Measurements from ENCODE around the gene AGTPBP1. TPM values are rescaled to one million over a fixed set of nuclear protein-coding genes. Genes with fewer than 3 reads are reported as not detected.

AGTPBP1 gene
- total and polyA plus RNA-seq, 9 donors: 3.7 to 17.3 (median 11.8) TPM

DNA sequence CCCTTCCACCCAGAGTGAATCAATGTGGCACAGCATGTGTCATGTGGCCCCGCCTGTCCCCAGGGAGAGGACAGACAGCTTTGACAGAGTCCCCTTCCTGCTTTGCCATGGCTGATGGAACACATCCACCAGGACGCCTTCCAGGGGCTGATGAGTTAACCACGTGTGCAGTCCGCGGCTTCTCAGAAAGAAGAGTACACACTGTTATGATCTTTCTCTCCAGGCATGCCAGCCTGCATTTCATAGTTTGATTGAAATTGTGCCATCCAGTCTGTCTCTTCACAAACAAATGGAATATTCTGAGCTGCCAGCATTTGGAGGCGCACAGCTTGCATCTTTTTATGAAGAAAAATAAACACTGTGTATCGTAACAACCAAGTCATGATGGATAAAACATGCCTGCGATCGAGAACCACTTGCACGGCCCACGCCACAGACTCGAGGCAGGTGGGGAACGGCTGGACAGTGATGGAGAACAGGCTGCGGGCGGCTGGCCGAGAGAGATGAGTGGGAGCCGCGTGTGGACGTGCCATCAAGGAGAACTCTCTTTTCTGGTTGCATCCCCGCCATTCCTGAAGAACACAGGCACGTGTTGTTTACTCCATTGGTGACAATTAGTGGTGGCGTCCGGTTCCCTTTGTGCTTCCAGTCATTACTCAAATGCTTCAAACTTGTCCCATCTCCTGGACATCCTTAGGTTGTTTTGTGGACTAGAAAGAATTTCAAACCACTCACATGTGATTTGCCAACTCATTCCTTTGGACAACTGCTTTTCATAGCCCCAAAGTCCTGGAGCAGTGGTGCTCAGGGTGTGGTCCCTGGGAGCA, 220.2 kb downstream of the AGTPBP1 start:
- TF ChIP-seq, protein P1, sequence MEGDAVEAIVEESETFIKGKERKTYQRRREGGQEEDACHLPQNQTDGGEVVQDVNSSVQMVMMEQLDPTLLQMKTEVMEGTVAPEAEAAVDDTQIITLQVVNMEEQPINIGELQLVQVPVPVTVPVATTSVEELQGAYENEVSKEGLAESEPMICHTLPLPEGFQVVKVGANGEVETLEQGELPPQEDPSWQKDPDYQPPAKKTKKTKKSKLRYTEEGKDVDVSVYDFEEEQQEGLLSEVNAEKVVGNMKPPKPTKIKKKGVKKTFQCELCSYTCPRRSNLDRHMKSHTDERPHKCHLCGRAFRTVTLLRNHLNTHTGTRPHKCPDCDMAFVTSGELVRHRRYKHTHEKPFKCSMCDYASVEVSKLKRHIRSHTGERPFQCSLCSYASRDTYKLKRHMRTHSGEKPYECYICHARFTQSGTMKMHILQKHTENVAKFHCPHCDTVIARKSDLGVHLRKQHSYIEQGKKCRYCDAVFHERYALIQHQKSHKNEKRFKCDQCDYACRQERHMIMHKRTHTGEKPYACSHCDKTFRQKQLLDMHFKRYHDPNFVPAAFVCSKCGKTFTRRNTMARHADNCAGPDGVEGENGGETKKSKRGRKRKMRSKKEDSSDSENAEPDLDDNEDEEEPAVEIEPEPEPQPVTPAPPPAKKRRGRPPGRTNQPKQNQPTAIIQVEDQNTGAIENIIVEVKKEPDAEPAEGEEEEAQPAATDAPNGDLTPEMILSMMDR (IDR thresholded peaks at IDR 0.05): no peak
- TF ChIP-seq EP300 (IDR thresholded peaks at IDR 0.05): no peak
- no peak for TF ChIP-seq POLR2A (IDR thresholded peaks at IDR 0.05)
- no peak overlapping the region for H3K4me3 ChIP-seq

DNA sequence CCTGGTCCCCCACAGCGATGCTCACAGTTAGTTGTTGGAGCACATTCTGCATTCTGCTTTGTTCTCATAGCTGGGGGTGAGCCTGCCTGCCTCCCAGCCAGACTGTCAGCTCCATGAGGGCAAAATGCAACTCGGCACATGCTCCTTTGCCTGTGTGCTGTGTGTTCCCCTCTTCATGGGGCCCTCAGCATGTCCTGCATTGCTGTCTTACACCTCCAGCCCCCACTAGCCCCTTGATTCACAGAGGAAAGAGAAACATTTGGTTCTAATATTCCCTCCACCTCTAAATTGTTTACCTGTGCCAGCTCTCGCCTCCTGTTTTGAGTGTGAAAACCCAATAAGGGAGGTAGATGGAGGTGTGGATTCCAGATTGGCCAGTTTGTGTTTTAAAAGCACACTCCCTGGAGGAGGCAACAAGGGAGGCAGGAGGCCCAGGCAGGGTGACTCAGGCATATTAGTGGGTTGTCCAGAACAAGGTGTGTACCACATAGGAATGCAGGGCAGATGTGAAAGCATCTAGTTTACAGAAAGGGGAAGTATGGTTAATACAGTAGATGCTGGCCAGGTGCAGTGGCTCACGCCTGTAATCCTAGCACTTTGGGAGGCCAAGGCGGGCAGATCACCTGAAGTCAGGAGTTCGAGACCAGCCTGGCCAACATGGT, 224.6 kb downstream of the AGTPBP1 start:
- Histone ChIP-seq H3K27ac (no peak overlapping the region), H3K27me3 (no peaks in the 10 kb centered on the region), H3K4me3 (no peak overlapping the region), H3K36me3 (no peaks in the 10 kb centered on the region), H3K9me3 (no peaks in the 10 kb centered on the region), H3K4me1 (ENCODE audit: insufficient read depth) (peaks cover under 1% of the 10 kb centered on the region)
- TF ChIP-seq, protein P1 (IDR thresholded peaks at IDR 0.05): no peak
- no peak for TF ChIP-seq POLR2A (IDR thresholded peaks at IDR 0.05)
- TF ChIP-seq EP300 (IDR thresholded peaks at IDR 0.05): no peak
- intact Hi-C loops (cut with DNase I): no loop called here
- WGBS, 3 donors: 87 to 94% (median 91%) methylated on average over 6 of the region's 6 CpGs
- no peak for DNase-seq

More for the DNA sequence above, 220.2 kb downstream of the AGTPBP1 start:
- DNase-seq: no peak
- H3K27me3 ChIP-seq: no peaks in the 10 kb centered on the region
- H3K4me1 ChIP-seq (ENCODE audit: insufficient read depth): peaks cover 6% of the 10 kb centered on the region
- H3K9me3 ChIP-seq: no peaks in the 10 kb centered on the region
- no peaks in the 10 kb centered on the region for H3K36me3 ChIP-seq
- H3K27ac ChIP-seq: no peak overlapping the region
- WGBS, 3 donors: 89 to 91% (median 90%) methylated on average over 23 of the region's 23 CpGs
- intact Hi-C loops (cut with DNase I): no loop called here

DNA sequence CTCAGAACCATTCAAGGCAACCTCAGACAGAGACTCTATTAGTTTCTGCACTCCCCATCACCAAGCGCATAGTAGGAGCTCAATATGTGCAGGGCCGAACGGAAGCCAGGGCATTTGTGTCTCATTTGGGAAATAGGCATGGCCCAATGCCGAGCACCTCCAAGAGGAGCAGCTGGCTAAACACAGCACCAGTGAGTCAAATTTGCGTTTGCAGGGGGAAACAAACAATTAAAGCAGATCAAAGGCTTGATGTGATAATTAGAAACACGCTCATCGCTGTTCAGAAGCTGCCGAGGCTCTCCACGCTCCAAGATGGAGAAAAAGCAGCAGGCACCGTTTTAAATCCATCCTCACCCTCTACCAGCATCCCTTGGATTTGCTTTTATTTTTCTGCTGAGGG, 225.3 kb downstream of the AGTPBP1 start:
- no peak overlapping the region for H3K4me3 ChIP-seq
- H3K4me1 ChIP-seq (ENCODE audit: insufficient read depth): no peaks in the 10 kb centered on the region
- intact Hi-C loops (cut with DNase I): no loop called here
- DNase-seq: no peak
- no peaks in the 10 kb centered on the region for H3K27me3 ChIP-seq
- no peak overlapping the region for H3K27ac ChIP-seq
- no peaks in the 10 kb centered on the region for H3K9me3 ChIP-seq
- no peaks in the 10 kb centered on the region for H3K36me3 ChIP-seq
- TF ChIP-seq POLR2A (IDR thresholded peaks at IDR 0.05) (no peak), EP300 (IDR thresholded peaks at IDR 0.05) (no peak)
- TF ChIP-seq, protein P1 (IDR thresholded peaks at IDR 0.05): no peak
- 55 to 63% (median 57%) methylated on average over 10 of the region's 10 CpGs for WGBS, 3 donors

DNA sequence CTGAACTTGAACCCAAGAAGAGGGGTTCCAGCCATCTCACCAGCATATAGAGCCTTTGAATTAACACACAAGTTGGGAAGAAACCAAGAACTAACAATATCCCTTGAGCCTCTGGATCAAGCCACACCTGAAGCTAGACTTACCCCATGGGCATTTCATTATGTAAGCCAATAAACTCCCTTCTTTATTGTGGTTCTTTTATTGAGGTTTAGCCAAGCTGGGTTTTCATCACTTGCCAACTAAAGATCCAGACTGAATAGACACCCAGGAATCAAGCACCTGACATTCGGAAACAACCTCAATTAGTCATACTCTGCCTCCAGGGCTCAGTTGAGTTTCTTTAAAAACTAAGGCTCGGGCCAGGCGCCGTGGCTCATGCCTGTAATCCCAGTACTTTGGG, 226.7 kb downstream of the AGTPBP1 start:
- H3K27me3 ChIP-seq: no peaks in the 10 kb centered on the region
- intact Hi-C loops (cut with DNase I): no loop called here
- 94 to 96% (median 96%) methylated on average over 4 of the region's 4 CpGs for WGBS, 3 donors
- no peaks in the 10 kb centered on the region for H3K36me3 ChIP-seq
- no peaks in the 10 kb centered on the region for H3K9me3 ChIP-seq
- no peaks in the 10 kb centered on the region for H3K4me1 ChIP-seq (ENCODE audit: insufficient read depth)
- DNase-seq: no peak
- H3K27ac ChIP-seq: no peak overlapping the region
- H3K4me3 ChIP-seq: no peak overlapping the region
- no peak for TF ChIP-seq POLR2A (IDR thresholded peaks at IDR 0.05)
- TF ChIP-seq, protein P1 (IDR thresholded peaks at IDR 0.05): no peak
- TF ChIP-seq EP300 (IDR thresholded peaks at IDR 0.05): no peak
